ENCODE measurements around the gene EFCAB12. TPM values are rescaled to one million over a fixed set of nuclear protein-coding genes. Genes with fewer than 3 reads are reported as not detected.

The EFCAB12 gene
- polyA plus RNA-seq, 3 donors from 2014 or later = 0.12 TPM; not detected in 2

DNA sequence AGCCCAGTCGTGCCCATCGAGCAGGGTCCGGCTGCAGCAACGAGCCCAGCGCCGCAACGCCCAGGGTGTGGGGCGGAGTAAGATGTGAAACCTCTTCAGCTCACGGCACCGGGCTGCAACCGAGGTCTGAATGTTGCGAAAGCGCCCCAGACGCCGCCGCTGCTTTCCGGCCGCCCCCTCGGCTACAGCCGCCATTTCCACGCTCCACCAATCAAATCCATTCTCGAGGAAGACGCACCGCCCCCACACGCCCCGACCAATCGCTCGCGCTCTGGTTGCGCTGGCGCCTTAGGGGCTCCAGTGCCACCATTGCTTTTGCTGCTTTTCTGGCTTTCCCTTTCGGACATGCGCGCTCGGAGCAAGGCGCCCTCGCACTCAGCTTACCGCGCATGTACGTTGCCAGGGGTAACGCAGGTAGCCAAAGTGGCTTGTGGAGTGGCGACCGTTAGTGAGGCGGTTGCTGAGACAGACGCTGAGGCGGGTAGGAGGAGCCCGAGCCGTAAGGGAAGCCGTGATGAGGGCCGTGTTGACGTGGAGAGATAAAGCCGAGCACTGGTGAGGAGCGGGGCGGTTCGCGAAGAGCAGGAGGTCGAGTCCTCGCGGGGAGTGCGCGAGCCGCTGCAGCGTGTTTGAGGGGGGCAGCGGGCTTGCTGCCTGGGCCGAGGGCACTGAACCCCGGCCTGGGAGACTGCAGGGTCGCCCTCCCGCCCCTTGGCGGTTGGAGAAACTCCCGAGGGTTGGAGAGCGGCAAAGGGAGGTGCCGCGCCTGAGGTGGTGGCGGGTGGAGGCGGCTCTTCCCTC lies 11.6 kb upstream of the EFCAB12 start, which contains the start of the genes IFT122 and MBD4:
IFT122 (plus strand) TSS at position 408 of the 801 bp plus-strand sequence; CDS start at position 515, 107 bp downstream.
MBD4 (minus strand) TSS at position 132 of the 801 bp plus-strand sequence; CDS start at position 17, 115 bp downstream.
- Mint-ChIP-seq H3K27me3 (ENCODE audit: low read depth in 3 of 3) (peaks cover 6 to 10% (median 6%) of the 10 kb centered on the region in 3 donors), H3K9me3 (no peaks in the 10 kb centered on the region), H3K4me1 (peaks cover 47 to 75% of the 10 kb centered on the region in 2 donors), H3K4me3 (peak within 1 kb of the TSS; percentile 92 to 98 (median 96)), H3K27ac (peak within 1 kb of the TSS; percentile 91 to 99 (median 98)), H3K36me3 (peaks cover 6 to 25% (median 16%) of the 10 kb centered on the region in 3 donors)
- DNase-seq = peak; percentile 99

DNA sequence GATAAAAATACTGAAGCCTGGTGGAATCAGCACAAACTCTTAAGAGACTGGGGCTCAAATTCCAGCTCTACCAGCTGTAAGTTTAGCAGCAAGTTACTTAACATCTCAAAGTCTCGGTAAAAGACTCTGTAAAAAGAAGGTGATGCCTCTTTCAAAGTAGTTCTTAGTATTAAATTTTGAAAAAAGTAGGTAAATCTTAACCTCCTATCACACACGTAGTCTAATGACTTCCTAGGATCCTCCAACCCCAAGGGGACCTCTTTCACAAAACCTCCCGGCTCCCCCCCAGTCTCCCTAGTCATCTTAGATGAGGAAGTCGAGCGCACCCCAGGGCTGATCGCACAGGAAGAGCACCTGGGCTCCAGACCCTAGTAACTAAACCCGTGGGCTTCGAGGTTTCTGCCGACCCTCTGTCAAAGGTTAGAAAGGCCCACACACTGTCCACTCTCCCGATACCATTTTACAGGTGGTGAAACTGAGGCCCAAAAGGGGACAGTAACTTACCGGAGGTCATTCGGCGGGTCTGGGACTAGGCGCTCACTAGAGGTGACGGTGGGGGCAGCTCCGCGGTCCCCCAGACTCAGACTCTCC lies 10.9 kb upstream of the EFCAB12 start:
- DNase-seq = no peak
- H3K4me3 Mint-ChIP-seq = peak overlapping the region; percentile 92 to 98 (median 96)

DNA sequence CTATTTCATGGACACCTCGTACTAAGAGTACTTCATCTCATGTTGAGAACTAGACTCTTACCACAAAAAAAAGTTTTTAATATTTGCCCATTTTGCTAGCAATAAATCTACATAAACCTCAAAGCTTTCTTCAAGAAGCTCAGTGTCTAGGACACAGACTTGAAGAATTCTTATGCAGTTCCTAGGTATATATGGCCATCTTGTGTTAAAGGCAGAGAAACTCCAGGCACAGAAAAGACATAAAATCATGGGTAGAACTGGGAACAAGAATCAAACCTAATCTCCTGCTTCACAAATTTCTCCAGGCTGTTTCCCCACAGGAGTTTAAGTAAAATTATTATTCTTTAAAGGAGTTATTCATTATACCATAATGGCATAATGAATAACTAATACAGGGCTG lies 6.9 kb upstream of the EFCAB12 start:
- DNase-seq = no peak
- Mint-ChIP-seq H3K4me1 (peaks cover 48 to 87% of the 10 kb centered on the region in 2 donors), H3K9me3 (no peaks in the 10 kb centered on the region), H3K27ac (peak overlapping the region in 3 of 6 donors; percentile 6 to 21 (median 17)), H3K4me3 (no peak overlapping the region), H3K27me3 (ENCODE audit: low read depth in 3 of 3) (peaks cover 6 to 10% (median 6%) of the 10 kb centered on the region in 3 donors), H3K36me3 (peaks cover 18 to 53% (median 29%) of the 10 kb centered on the region in 3 donors)

More for the DNA sequence above, 10.9 kb upstream of the EFCAB12 start:
- peak overlapping the region; percentile 91 to 99 (median 98) for H3K27ac Mint-ChIP-seq
- peaks cover 6 to 10% (median 6%) of the 10 kb centered on the region in 3 donors for H3K27me3 Mint-ChIP-seq (ENCODE audit: low read depth in 3 of 3)
- peaks cover 47 to 82% of the 10 kb centered on the region in 2 donors for H3K4me1 Mint-ChIP-seq
- H3K36me3 Mint-ChIP-seq = peaks cover 6 to 26% (median 16%) of the 10 kb centered on the region in 3 donors
- H3K9me3 Mint-ChIP-seq = no peaks in the 10 kb centered on the region

GRCh38 chr3:129434140-129434539 lies 5.7 kb upstream of the EFCAB12 start:
- peaks cover 39 to 75% of the 10 kb centered on the region in 2 donors for H3K4me1 Mint-ChIP-seq
- H3K27ac Mint-ChIP-seq = no peak overlapping the region
- peaks cover 19 to 53% (median 29%) of the 10 kb centered on the region in 3 donors for H3K36me3 Mint-ChIP-seq
- H3K27me3 Mint-ChIP-seq (ENCODE audit: low read depth in 3 of 3) = no peaks in the 10 kb centered on the region
- H3K4me3 Mint-ChIP-seq = no peak overlapping the region
- no peaks in the 10 kb centered on the region for H3K9me3 Mint-ChIP-seq
- no peak for DNase-seq

- H3K4me1 Mint-ChIP-seq = peaks cover 39 to 75% of the 10 kb centered on the region in 2 donors
- peaks cover 21 to 53% (median 29%) of the 10 kb centered on the region in 3 donors for H3K36me3 Mint-ChIP-seq
- no peak overlapping the region for H3K27ac Mint-ChIP-seq
- H3K4me3 Mint-ChIP-seq = no peak overlapping the region
- H3K27me3 Mint-ChIP-seq (ENCODE audit: low read depth in 3 of 3) = peaks cover 0 to 1% (median under 1%) of the 10 kb centered on the region in 3 donors
- no peaks in the 10 kb centered on the region for H3K9me3 Mint-ChIP-seq
- no peak for DNase-seq
These were observed 5.1 kb upstream of the EFCAB12 start for GRCh38 chr3:129433565-129433964.

- H3K4me3 Mint-ChIP-seq = no peak overlapping the region
- no peak for DNase-seq
- H3K27ac Mint-ChIP-seq = peak overlapping the region in 3 of 6 donors; percentile 35 to 59 (median 44)
- peaks cover 2 to 6% (median 4%) of the 10 kb centered on the region in 3 donors for H3K27me3 Mint-ChIP-seq (ENCODE audit: low read depth in 3 of 3)
- H3K9me3 Mint-ChIP-seq = no peaks in the 10 kb centered on the region
- peaks cover 21 to 47% (median 25%) of the 10 kb centered on the region in 3 donors for H3K36me3 Mint-ChIP-seq
- H3K4me1 Mint-ChIP-seq = peaks cover 40 to 75% of the 10 kb centered on the region in 2 donors
These were observed 4.2 kb upstream of the EFCAB12 start for GRCh38 chr3:129432671-129433070.

DNA sequence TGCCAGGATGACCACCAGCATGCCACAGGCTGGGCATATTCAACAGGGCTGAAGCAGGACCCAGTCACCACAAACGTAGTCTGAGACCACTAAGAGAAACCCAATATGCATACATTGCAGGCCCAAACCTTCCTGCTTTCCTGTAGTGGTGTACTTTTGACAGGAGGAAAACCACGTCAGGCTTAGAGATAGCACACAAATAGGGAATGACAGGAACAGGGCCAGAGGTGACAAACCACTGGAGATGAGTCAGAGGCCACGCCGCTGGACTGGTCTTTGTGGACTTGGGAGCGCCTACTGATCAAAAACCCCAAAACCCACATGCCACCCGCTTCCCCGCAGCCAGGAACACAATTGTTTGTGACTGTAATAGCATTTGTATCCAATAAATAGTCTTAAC lies 3.6 kb upstream of the EFCAB12 start:
- Mint-ChIP-seq H3K4me1 (peaks cover 43 to 74% of the 10 kb centered on the region in 2 donors), H3K27me3 (ENCODE audit: low read depth in 3 of 3) (peaks cover 4 to 6% (median 4%) of the 10 kb centered on the region in 3 donors), H3K27ac (peak overlapping the region in 4 of 6 donors; percentile 35 to 78 (median 44)), H3K36me3 (peaks cover 21 to 43% (median 23%) of the 10 kb centered on the region in 3 donors), H3K9me3 (no peaks in the 10 kb centered on the region), H3K4me3 (no peak overlapping the region)
- DNase-seq = peak in 1 of 3 donors; percentile 14

DNA sequence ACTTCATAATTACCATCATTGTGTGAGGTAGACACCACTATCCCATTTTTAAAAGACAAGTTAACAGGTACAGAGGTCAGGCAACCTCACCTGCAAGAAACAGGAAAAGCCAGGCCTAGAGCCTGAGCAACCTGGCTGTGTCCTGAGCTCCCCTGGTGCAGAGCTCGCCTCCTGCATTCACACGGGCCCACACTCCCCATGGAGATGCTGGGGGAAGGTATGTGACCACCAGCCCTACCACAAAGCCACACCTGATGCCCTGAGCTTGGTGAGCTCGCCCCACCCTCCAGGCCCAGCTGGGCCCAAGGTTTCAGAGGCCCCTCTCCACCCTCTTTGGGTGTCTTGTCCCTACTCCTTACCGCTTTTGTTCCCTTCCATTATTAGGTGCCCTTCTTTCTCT lies 1.2 kb upstream of the EFCAB12 start:
- Mint-ChIP-seq H3K27me3 (ENCODE audit: low read depth in 3 of 3) (peaks cover 4 to 9% (median 4%) of the 10 kb centered on the region in 3 donors), H3K27ac (peak overlapping the region in 2 of 6 donors; percentile 16 to 19), H3K36me3 (peaks cover 13 to 27% (median 15%) of the 10 kb centered on the region in 3 donors), H3K4me1 (peaks cover 33 to 50% of the 10 kb centered on the region in 2 donors), H3K4me3 (no peak overlapping the region), H3K9me3 (no peaks in the 10 kb centered on the region)
- no peak for DNase-seq

DNA sequence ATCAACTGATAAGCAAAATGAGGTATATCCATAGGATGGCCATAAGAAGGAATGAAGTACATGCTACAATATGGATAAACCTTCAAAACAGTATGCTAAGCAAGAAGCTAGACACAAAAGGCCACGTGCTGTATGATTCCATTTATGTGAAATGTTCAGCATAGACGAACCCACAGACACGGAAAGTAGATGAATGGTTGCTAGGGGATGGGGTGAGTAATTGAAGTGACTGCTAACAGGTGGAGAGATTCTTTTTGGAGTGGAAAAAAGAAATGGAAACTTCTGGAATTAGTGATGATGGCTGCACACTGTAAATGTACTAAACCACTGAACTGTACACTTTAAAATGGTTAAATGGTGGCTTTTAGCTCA lies 630 bp upstream of the EFCAB12 start:
- DNase-seq = no peak
- peak overlapping the region; percentile 12 to 85 (median 76) for H3K27ac Mint-ChIP-seq
- peaks cover 10 to 24% (median 15%) of the 10 kb centered on the region in 3 donors for H3K36me3 Mint-ChIP-seq
- H3K4me3 Mint-ChIP-seq = peak overlapping the region; percentile 83 to 89 (median 87)
- H3K4me1 Mint-ChIP-seq = peaks cover 31 to 44% of the 10 kb centered on the region in 2 donors
- no peaks in the 10 kb centered on the region for H3K9me3 Mint-ChIP-seq
- peaks cover 4 to 9% (median 4%) of the 10 kb centered on the region in 3 donors for H3K27me3 Mint-ChIP-seq (ENCODE audit: low read depth in 3 of 3)

- Mint-ChIP-seq H3K4me1 (peaks cover 28 to 39% of the 10 kb centered on the region in 2 donors), H3K27ac (peak overlapping the region; percentile 16 to 85 (median 76))
These were observed 445 bp downstream of the EFCAB12 start for GRCh38 chr3:129428007-129428375.

GRCh38 chr3:129425619-129426018 lies 2.8 kb downstream of the EFCAB12 start:
- Mint-ChIP-seq H3K27me3 (ENCODE audit: low read depth in 3 of 3) (peaks cover 4 to 9% (median 5%) of the 10 kb centered on the region in 3 donors), H3K27ac (no peak overlapping the region), H3K4me1 (peaks cover 19 to 20% of the 10 kb centered on the region in 2 donors), H3K36me3 (peaks cover 0 to 3% (median 0%) of the 10 kb centered on the region in 3 donors), H3K4me3 (no peak overlapping the region), H3K9me3 (no peaks in the 10 kb centered on the region)
- DNase-seq = no peak

More at GRCh38 chr3:129428007-129428375, 445 bp downstream of the EFCAB12 start:
- peaks cover 4 to 9% (median 5%) of the 10 kb centered on the region in 3 donors for H3K27me3 Mint-ChIP-seq (ENCODE audit: low read depth in 3 of 3)
- peaks cover 4 to 15% (median 14%) of the 10 kb centered on the region in 3 donors for H3K36me3 Mint-ChIP-seq
- no peaks in the 10 kb centered on the region for H3K9me3 Mint-ChIP-seq
- DNase-seq = no peak
- peak overlapping the region; percentile 83 to 89 (median 87) for H3K4me3 Mint-ChIP-seq

DNA sequence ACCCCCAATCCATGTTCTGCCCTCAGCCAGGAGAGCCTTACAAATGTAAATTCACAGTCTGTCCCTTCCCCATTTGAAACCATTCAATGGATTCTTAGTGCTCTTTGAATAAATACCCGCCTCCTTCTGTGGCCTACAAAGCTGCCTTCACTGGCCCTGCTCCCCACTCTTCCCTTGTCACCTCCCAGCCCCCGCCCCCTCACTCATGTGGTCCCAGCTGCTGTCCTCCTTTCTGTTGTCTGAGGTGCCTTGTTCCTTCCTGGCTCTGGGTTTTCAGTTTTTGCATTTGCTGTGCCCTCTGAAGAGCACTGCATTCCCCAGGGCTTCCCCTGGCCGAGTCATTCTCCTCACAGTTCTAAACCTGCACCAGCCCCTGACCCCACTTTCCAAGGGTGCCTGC lies 3.2 kb downstream of the EFCAB12 start:
- no peaks in the 10 kb centered on the region for H3K9me3 Mint-ChIP-seq
- DNase-seq = no peak
- H3K4me3 Mint-ChIP-seq = no peak overlapping the region
- H3K36me3 Mint-ChIP-seq = peaks cover 0 to 3% (median 0%) of the 10 kb centered on the region in 3 donors
- H3K4me1 Mint-ChIP-seq = peaks cover 19 to 20% of the 10 kb centered on the region in 2 donors
- no peak overlapping the region for H3K27ac Mint-ChIP-seq
- H3K27me3 Mint-ChIP-seq (ENCODE audit: low read depth in 3 of 3) = peaks cover 4 to 9% (median 5%) of the 10 kb centered on the region in 3 donors

DNA sequence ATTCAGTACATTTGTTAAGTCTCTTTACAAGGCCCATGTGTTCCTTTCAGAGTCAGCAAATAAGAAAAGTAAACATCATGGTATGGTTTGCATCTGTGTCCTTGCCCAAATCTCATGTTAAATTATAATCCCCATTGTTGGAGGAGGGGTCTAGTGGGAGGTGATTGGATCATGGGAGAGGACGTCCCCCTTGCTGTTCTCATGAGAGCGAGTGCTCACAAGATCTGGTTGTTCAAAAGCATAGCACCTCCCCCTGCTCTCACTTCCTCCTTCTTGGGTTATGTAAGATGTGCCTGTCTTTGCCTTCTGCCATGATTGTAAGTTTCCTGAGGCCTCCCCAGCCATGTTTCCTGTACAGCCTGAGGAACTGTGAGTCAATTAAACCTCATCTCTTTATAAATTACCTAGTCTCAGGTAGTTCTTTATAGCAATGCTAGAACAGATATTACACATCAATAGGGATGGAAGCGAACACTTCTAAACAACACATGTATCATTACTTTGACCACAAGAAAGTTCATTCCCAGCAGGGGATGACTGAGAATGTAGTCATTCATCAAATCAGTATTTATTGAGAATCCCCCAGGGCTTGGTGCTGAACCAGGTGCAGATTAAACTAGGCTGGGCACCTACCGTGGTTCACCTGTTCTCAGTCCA lies 4.1 kb downstream of the EFCAB12 start:
- peaks cover 18 to 20% of the 10 kb centered on the region in 2 donors for H3K4me1 Mint-ChIP-seq
- DNase-seq = no peak
- H3K36me3 Mint-ChIP-seq = peaks cover 0 to 3% (median 0%) of the 10 kb centered on the region in 3 donors
- H3K9me3 Mint-ChIP-seq = no peaks in the 10 kb centered on the region
- no peak overlapping the region for H3K4me3 Mint-ChIP-seq
- H3K27me3 Mint-ChIP-seq (ENCODE audit: low read depth in 3 of 3) = peaks cover 4 to 10% (median 5%) of the 10 kb centered on the region in 3 donors
- H3K27ac Mint-ChIP-seq = no peak overlapping the region

Measured in immature natural killer cell (primary cell).